Body of pancreas (tissue), 4 donors: ENCODE measurements around the gene BCL3. TPM values are rescaled to one million over a fixed set of nuclear protein-coding genes. Genes with fewer than 3 reads are reported as not detected.

Source experiments
- ATAC-seq: fragments of 150-250 bp; one replicate; pipeline ENCODE4 v1.9.1; 2016
- DNase-seq, 4 donors: peaks; one replicate each; pipeline ENCODE4 v3.0.0-alpha.2; 2019
- H3K27ac ChIP-seq, 4 donors: fragments of 200-600 bp; sonication (generic); 1 replicate in 3 of 4; 2 replicates in 1 of 4; pipeline versions ENCODE4 v1.5.1 to v1.6.1; 2016 to 2019; ENCODE audit warnings: mild to moderate bottlenecking in 1 of 4, mixed read lengths in 1 of 4, moderate library complexity in 1 of 4
- H3K27me3 ChIP-seq, 2 donors: fragments of 200-600 bp; sonication (generic); one replicate each; pipeline ENCODE4 v1.6.0; 2016; ENCODE audit warnings: mild to moderate bottlenecking in 1 of 2
- H3K36me3 ChIP-seq, 2 donors: fragments of 200-600 bp; sonication (generic); replicated peaks in 1 of 2; 2 replicates each; pipeline ENCODE4 v1.5.1; 2016; ENCODE audit warnings: low read depth in 2 of 2; ENCODE audit not compliant: insufficient read depth in 1 of 2
- H3K4me1 ChIP-seq: fragments of 200-600 bp; sonication (generic); one replicate; pipeline ENCODE4 v1.6.0; 2016
- H3K4me3 ChIP-seq, 2 donors: fragments of 200-600 bp; sonication (generic); 1 replicate in 1 of 2; 2 replicates in 1 of 2; pipeline ENCODE4 v1.5.1; 2016 to 2019
- H3K9me3 ChIP-seq, 3 donors: fragments of 200-600 bp; sonication (generic); 1 replicate in 2 of 3; 2 replicates in 1 of 3; pipeline ENCODE4 v1.5.1; 2016
- CTCF ChIP-seq, 7 experiments: fragments of 450-650 bp in 4 of 7; fragments of 200-600 bp in 3 of 7; sonication (generic) in 3 of 7; IDR thresholded peaks; one replicate each; pipeline ENCODE4 v1.5.1; 2016 to 2019; ENCODE audit warnings: antibody characterized with exemption in 7 of 7
- POLR2A ChIP-seq, 3 donors: fragments of 450-650 bp; IDR thresholded peaks; one replicate each; pipeline ENCODE4 v1.6.1; 2016; ENCODE audit warnings: antibody characterized with exemption in 3 of 3, mild to moderate bottlenecking in 2 of 3
- WGBS, 2 donors: methylation state at CpG; one replicate each; pipeline ENCODE4 v1.1.5; 2017; 5-methylcytosine and 5-hydroxymethylcytosine counted together
- intact Hi-C: fragments of 100-400 bp; cut with DNase I; formaldehyde crosslinking; loops from one replicate; pipeline ENCODE4 v1.15.1; 2023
- total RNA-seq, 2 donors: library from RNA; depleted of rRNA; stranded (reverse); fragments of >200 nt; gene quantifications; one replicate each; pipeline ENCODE4 v1.1.0, GENCODE V29; 2016

The BCL3 gene
- total RNA-seq, 2 donors from 2014 or later, result 26.2 to 72.5 TPM

GRCh38 chr19:44747739-44748425, 626 bp upstream of the BCL3 start:
- intact Hi-C loops, result no loop called here
- DNase-seq (peak; percentile 66 to 78 (median 70)), ATAC-seq (peak; percentile 38)
- H3K36me3 ChIP-seq, result peaks cover 0 to 2% of the 10 kb centered on the region in 2 donors
- peak overlapping the region; percentile 13 to 14 for H3K4me3 ChIP-seq
- H3K4me1 ChIP-seq, result peaks cover 83% of the 10 kb centered on the region
- 0% methylated on average over 21 to 23 of the region's 26 CpGs for WGBS, 2 donors
- no peaks in the 10 kb centered on the region for H3K9me3 ChIP-seq
- H3K27me3 ChIP-seq, result no peaks in the 10 kb centered on the region
- TF ChIP-seq POLR2A (IDR thresholded peaks at IDR 0.05), result peak in 2 of 3 donors; percentile 44 to 74
- TF ChIP-seq CTCF (IDR thresholded peaks at IDR 0.05), result no peak
- H3K27ac ChIP-seq, result peak overlapping the region; percentile 78 to 98 (median 94)

- no peaks in the 10 kb centered on the region for H3K27me3 ChIP-seq
- H3K4me3 ChIP-seq, result peak overlapping the region; percentile 54 to 65
- H3K4me1 ChIP-seq, result peaks cover 84% of the 10 kb centered on the region
- TF ChIP-seq CTCF (IDR thresholded peaks at IDR 0.05) (no peak), POLR2A (IDR thresholded peaks at IDR 0.05) (no peak)
- peak overlapping the region; percentile 78 to 98 (median 94) for H3K27ac ChIP-seq
- intact Hi-C loops, result no loop called here
- ATAC-seq (no peak), DNase-seq (no peak)
- 0 to 10% methylated on average over 1 of the region's 1 CpG for WGBS, 2 donors
- no peaks in the 10 kb centered on the region for H3K9me3 ChIP-seq
- peaks cover 0 to 2% of the 10 kb centered on the region in 2 donors for H3K36me3 ChIP-seq
Observed at GRCh38 chr19:44749292-44749691, 784 bp downstream of the BCL3 start.

- Histone ChIP-seq H3K9me3 (no peaks in the 10 kb centered on the region), H3K4me1 (peaks cover 85% of the 10 kb centered on the region), H3K4me3 (peak overlapping the region in 1 of 2 donors; percentile 54), H3K36me3 (peaks cover 0 to 2% of the 10 kb centered on the region in 2 donors), H3K27me3 (no peaks in the 10 kb centered on the region), H3K27ac (peak overlapping the region in 3 of 4 donors; percentile 93 to 98 (median 95))
- ATAC-seq (no peak), DNase-seq (no peak)
- no peak for TF ChIP-seq POLR2A (IDR thresholded peaks at IDR 0.05)
- 78 to 89% methylated on average over 10 of the region's 10 CpGs for WGBS, 2 donors
- intact Hi-C loops, result no loop called here
Observed at GRCh38 chr19:44749994-44750393, 1.5 kb downstream of the BCL3 start.

GRCh38 chr19:44752123-44752815, 3.8 kb downstream of the BCL3 start:
- ATAC-seq, result no peak
- peaks cover 0 to 2% of the 10 kb centered on the region in 2 donors for H3K36me3 ChIP-seq
- TF ChIP-seq CTCF (IDR thresholded peaks at IDR 0.05) (no peak), POLR2A (IDR thresholded peaks at IDR 0.05) (no peak)
- intact Hi-C loops, result no loop called here
- H3K4me3 ChIP-seq, result no peak overlapping the region
- no peak for DNase-seq
- no peaks in the 10 kb centered on the region for H3K27me3 ChIP-seq
- 52 to 58% methylated on average over 8 of the region's 8 CpGs for WGBS, 2 donors
- H3K4me1 ChIP-seq, result peaks cover 86% of the 10 kb centered on the region
- no peaks in the 10 kb centered on the region for H3K9me3 ChIP-seq
- peak overlapping the region; percentile 87 to 98 (median 94) for H3K27ac ChIP-seq

DNA sequence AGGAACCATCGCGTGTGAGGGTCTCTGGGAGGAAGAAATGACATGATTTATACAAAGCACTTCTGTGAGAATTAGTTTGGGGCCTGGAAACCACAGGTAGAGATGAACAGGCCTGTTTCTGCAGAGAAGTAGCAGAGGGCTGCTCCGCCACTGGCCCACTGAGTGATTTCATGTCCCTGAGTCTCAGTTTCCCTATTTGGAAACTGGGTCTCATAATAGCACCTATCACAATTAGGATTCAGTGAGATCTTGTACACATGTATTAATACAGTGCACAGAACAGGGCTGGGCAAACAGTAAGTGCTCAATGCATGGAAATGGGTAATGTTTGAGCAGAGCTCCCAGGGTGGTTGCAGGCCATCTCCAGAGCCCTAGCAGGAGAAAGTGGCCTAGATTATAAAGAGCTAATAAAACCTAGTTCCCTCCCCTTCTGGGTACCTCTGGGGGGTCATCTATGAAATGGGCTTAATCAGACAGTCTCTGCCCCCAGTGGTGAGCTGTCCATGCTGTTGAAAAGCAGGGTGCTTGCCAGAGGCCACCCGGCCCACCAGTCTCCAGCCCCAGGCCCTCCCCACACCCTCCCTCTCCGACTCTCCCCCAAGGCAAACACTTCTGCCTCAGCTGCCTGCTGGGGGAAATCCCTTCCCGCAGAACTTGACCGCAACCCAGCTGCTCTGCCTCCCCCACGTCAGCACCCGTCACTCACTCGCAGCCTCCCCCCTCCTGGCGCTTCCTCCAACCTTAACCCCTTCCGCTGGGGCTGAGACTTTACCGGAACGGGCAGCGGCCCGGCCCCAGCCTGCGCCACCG, 4.5 kb downstream of the BCL3 start:
- 10 to 29% methylated on average over 6 to 18 of the region's 18 CpGs for WGBS, 2 donors
- no peaks in the 10 kb centered on the region for H3K27me3 ChIP-seq
- no peaks in the 10 kb centered on the region for H3K9me3 ChIP-seq
- no peak overlapping the region for H3K4me3 ChIP-seq
- DNase-seq, result peak; percentile 90 to 97 (median 93)
- intact Hi-C loops, result no loop called here
- H3K4me1 ChIP-seq, result peaks cover 79% of the 10 kb centered on the region
- ATAC-seq, result peak; percentile 72
- peaks cover 0 to 2% of the 10 kb centered on the region in 2 donors for H3K36me3 ChIP-seq
- TF ChIP-seq CTCF (IDR thresholded peaks at IDR 0.05) (peak in 3 of 7 experiments; percentile 21 to 29 (median 24)), POLR2A (IDR thresholded peaks at IDR 0.05) (peak in 2 of 3 donors; percentile 13 to 65)
- H3K27ac ChIP-seq, result peak overlapping the region; percentile 87 to 98 (median 94)
